ENCODE measurements around the gene RGS7BP. TPM values are rescaled to one million over a fixed set of nuclear protein-coding genes. Genes with fewer than 3 reads are reported as not detected.

The RGS7BP gene
- total and polyA plus RNA-seq, 4 donors, result 0.04 to 3.3 (median 1.4) TPM

GRCh38 chr5:64595031-64595855, 89.4 kb downstream of the RGS7BP start:
- Histone ChIP-seq H3K27me3 (ENCODE audit: control insufficient read depth in 3 of 3, insufficient read depth in 3 of 3, low read length in 2 of 3) (no peaks in the 10 kb centered on the region), H3K9ac (ENCODE audit: insufficient read depth in 1 of 2, low read length in 2 of 2) (no peak overlapping the region), H3K9me3 (ENCODE audit: control insufficient read depth in 4 of 4, insufficient read depth in 3 of 4, low read length in 3 of 4) (no peaks in the 10 kb centered on the region), H3K4me1 (ENCODE audit: control insufficient read depth in 5 of 5, insufficient read depth in 5 of 5, low read length in 5 of 5) (peaks cover 0 to 5% (median 2%) of the 10 kb centered on the region in 5 donors), H3K27ac (ENCODE audit: low read depth in 1 of 2, low read length in 1 of 2) (no peak overlapping the region), H3K36me3 (ENCODE audit: control insufficient read depth in 4 of 4, insufficient read depth in 4 of 4, low read length in 4 of 4) (no peaks in the 10 kb centered on the region), H3K4me3 (no peak overlapping the region)
- DNase-seq, result peak; percentile 22 to 36 (median 29)
- no peak for TF ChIP-seq CTCF (IDR thresholded peaks at IDR 0.05; ENCODE audit: control extremely low read depth, extremely low read depth)
- 84 to 85% methylated on average over 2 of the region's 2 CpGs for WGBS, 2 donors
- no peak for ATAC-seq (ENCODE audit: insufficient read depth, low FRiP score)

GRCh38 chr5:64599226-64599625, 93.4 kb downstream of the RGS7BP start:
- Histone ChIP-seq H3K36me3 (ENCODE audit: control insufficient read depth in 4 of 4, insufficient read depth in 4 of 4, low read length in 4 of 4) (no peaks in the 10 kb centered on the region), H3K4me3 (no peak overlapping the region), H3K4me1 (ENCODE audit: control insufficient read depth in 5 of 5, insufficient read depth in 5 of 5, low read length in 5 of 5) (peaks cover 0 to 16% (median 2%) of the 10 kb centered on the region in 5 donors), H3K9ac (ENCODE audit: insufficient read depth in 1 of 2, low read length in 2 of 2) (no peak overlapping the region), H3K27ac (ENCODE audit: low read depth in 1 of 2, low read length in 1 of 2) (no peak overlapping the region), H3K9me3 (ENCODE audit: control insufficient read depth in 4 of 4, insufficient read depth in 3 of 4, low read length in 3 of 4) (no peaks in the 10 kb centered on the region), H3K27me3 (ENCODE audit: control insufficient read depth in 3 of 3, insufficient read depth in 3 of 3, low read length in 2 of 3) (no peaks in the 10 kb centered on the region)
- ATAC-seq (ENCODE audit: insufficient read depth, low FRiP score) (no peak), DNase-seq (no peak)
- no peak for TF ChIP-seq CTCF (IDR thresholded peaks at IDR 0.05; ENCODE audit: control extremely low read depth, extremely low read depth)

- Histone ChIP-seq H3K9ac (ENCODE audit: insufficient read depth in 1 of 2, low read length in 2 of 2) (no peak overlapping the region), H3K36me3 (ENCODE audit: control insufficient read depth in 4 of 4, insufficient read depth in 4 of 4, low read length in 4 of 4) (no peaks in the 10 kb centered on the region), H3K4me3 (no peak overlapping the region), H3K4me1 (ENCODE audit: control insufficient read depth in 5 of 5, insufficient read depth in 5 of 5, low read length in 5 of 5) (peaks cover 0 to 14% (median 0%) of the 10 kb centered on the region in 5 donors), H3K27me3 (ENCODE audit: control insufficient read depth in 3 of 3, insufficient read depth in 3 of 3, low read length in 2 of 3) (no peaks in the 10 kb centered on the region), H3K27ac (ENCODE audit: low read depth in 1 of 2, low read length in 1 of 2) (no peak overlapping the region), H3K9me3 (ENCODE audit: control insufficient read depth in 4 of 4, insufficient read depth in 3 of 4, low read length in 3 of 4) (no peaks in the 10 kb centered on the region)
- ATAC-seq (ENCODE audit: insufficient read depth, low FRiP score) (no peak), DNase-seq (peak; percentile 23 to 76 (median 57))
- no peak for TF ChIP-seq CTCF (IDR thresholded peaks at IDR 0.05; ENCODE audit: control extremely low read depth, extremely low read depth)
- WGBS, 2 donors, result 60 to 65% methylated on average over 4 of the region's 4 CpGs
These were observed 97.9 kb downstream of the RGS7BP start for GRCh38 chr5:64603676-64604075.
